IMR-90 (cell line): ENCODE measurements around the gene SRD5A3. TPM values are rescaled to one million over a fixed set of nuclear protein-coding genes. Genes with fewer than 3 reads are reported as not detected.

Experiments
- ATAC-seq: fragments of 200-7000 bp; cut with Tn5 transposase; 2 replicates; pipeline ENCODE4 v1.9.1; 2020; ENCODE audit warnings: low read depth, mild to moderate bottlenecking, moderate library complexity
- BruUV-seq: library from RNA; stranded (reverse); fragments of 400-500 nt; replicated peaks from 2 replicates; lab custom pipeline; 2021; lab: Mats Ljungman, UMichigan
- CTCF ChIA-PET: fragments of 300-600 bp; formaldehyde crosslinking; extraction: SDS; loops from one replicate; lab custom pipeline; 2021; ENCODE audit warnings: antibody characterized with exemption; lab: Yijun Ruan, JAX
- POLR2A ChIA-PET: fragments of 300-600 bp; sonication (Branson Sonifier 250); formaldehyde crosslinking; loops from one replicate; lab custom pipeline; 2022; ENCODE audit warnings: antibody characterized with exemption; ENCODE audit not compliant: unreplicated experiment; lab: Charles Lee
- DNase-seq: peaks from one replicate; pipeline ENCODE4 v3.0.0; 2013
- H2AFZ ChIP-seq: replicated peaks from 2 replicates; pipeline ENCODE3; 2013; ENCODE audit warnings: low read length, mild to moderate bottlenecking; ENCODE audit not compliant: poor library complexity
- H2AK5ac ChIP-seq: 2 replicates; pipeline ENCODE4 v1.6.1; 2013; ENCODE audit warnings: low read depth, low read length, inconsistent platforms
- H2AK9ac ChIP-seq: replicated peaks from 2 replicates; pipeline ENCODE3; 2013; ENCODE audit warnings: mild to moderate bottlenecking, low read depth, low read length, moderate library complexity; ENCODE audit not compliant: poor library complexity
- H2BK120ac ChIP-seq: 2 replicates; pipeline ENCODE4 v1.6.1; 2013; ENCODE audit warnings: low read depth, low read length, inconsistent platforms
- H2BK15ac ChIP-seq: 3 replicates; pipeline ENCODE4 v1.6.1; 2013; ENCODE audit warnings: low read depth, low read length, inconsistent platforms
- H2BK20ac ChIP-seq: 2 replicates; pipeline ENCODE4 v1.6.1; 2013; ENCODE audit warnings: low read depth, mild to moderate bottlenecking, inconsistent platforms, low read length, moderate library complexity
- H2BK5ac ChIP-seq: 2 replicates; pipeline ENCODE4 v1.6.1; 2013; ENCODE audit warnings: mild to moderate bottlenecking, low read depth, low read length, inconsistent platforms; ENCODE audit not compliant: poor library complexity, severe bottlenecking
- H3K14ac ChIP-seq: replicated peaks from 2 replicates; pipeline ENCODE4 v1.6.1; 2013; ENCODE audit warnings: low read depth, low read length, inconsistent platforms
- H3K18ac ChIP-seq: 2 replicates; pipeline ENCODE4 v1.6.1; 2013; ENCODE audit warnings: low read depth, low read length, control low read depth
- H3K23ac ChIP-seq: 2 replicates; pipeline ENCODE4 v1.6.1; 2013; ENCODE audit warnings: low read depth, low read length, inconsistent platforms
- H3K27ac ChIP-seq: 2 replicates; pipeline ENCODE4 v1.5.1; 2013; ENCODE audit warnings: mild to moderate bottlenecking, control low read depth, low read length; ENCODE audit not compliant: insufficient read depth
- H3K27me3 ChIP-seq: 2 replicates; pipeline ENCODE4 v1.6.1; 2013; ENCODE audit warnings: low read length; ENCODE audit not compliant: control insufficient read depth, insufficient read depth
- H3K36me3 ChIP-seq: 2 replicates; pipeline ENCODE4 v1.6.1; 2013; ENCODE audit warnings: low read length, mixed read lengths; ENCODE audit not compliant: control insufficient read depth, insufficient read depth
- H3K4ac ChIP-seq: 2 replicates; pipeline ENCODE4 v1.6.1; 2013; ENCODE audit warnings: low read depth, low read length, inconsistent platforms
- H3K4me1 ChIP-seq: 2 replicates; pipeline ENCODE4 v1.6.1; 2013; ENCODE audit warnings: low read length, mixed read lengths; ENCODE audit not compliant: control insufficient read depth, insufficient read depth
- H3K4me2 ChIP-seq: 2 replicates; pipeline ENCODE4 v1.6.1; 2013; ENCODE audit warnings: low read depth, mild to moderate bottlenecking, control low read depth, low read length, moderate library complexity
- H3K4me3 ChIP-seq: 2 replicates; pipeline ENCODE4 v1.5.1; 2013; ENCODE audit warnings: low read depth, mild to moderate bottlenecking, control low read depth, low read length, moderate library complexity; ENCODE audit not compliant: insufficient read depth
- H3K56ac ChIP-seq: 2 replicates; pipeline ENCODE4 v1.6.1; 2013; ENCODE audit warnings: low read length, inconsistent platforms; ENCODE audit not compliant: insufficient read depth; ENCODE audit errors: extremely low read depth
- H3K79me1 ChIP-seq, 2 experiments: 2 replicates each; pipeline ENCODE4 v1.6.1; 2013; ENCODE audit warnings: low read length in 2 of 2, inconsistent platforms in 1 of 2, low read depth in 1 of 2
- H3K9ac ChIP-seq: 2 replicates; pipeline ENCODE4 v1.6.1; 2013; ENCODE audit warnings: low read depth, low read length, control low read depth
- H3K9me1 ChIP-seq: 2 replicates; pipeline ENCODE4 v1.6.1; 2013; ENCODE audit warnings: low read length, inconsistent platforms; ENCODE audit not compliant: insufficient read depth
- H3K9me3 ChIP-seq: 2 replicates; pipeline ENCODE4 v1.6.1; 2013; ENCODE audit warnings: low read length; ENCODE audit not compliant: control insufficient read depth, insufficient read depth
- H4K20me1 ChIP-seq: 2 replicates; pipeline ENCODE4 v1.6.1; 2013; ENCODE audit warnings: low read length, inconsistent platforms; ENCODE audit not compliant: insufficient read depth
- H4K5ac ChIP-seq: 2 replicates; pipeline ENCODE4 v1.6.1; 2013; ENCODE audit warnings: mild to moderate bottlenecking, low read depth, low read length, control low read depth
- H4K8ac ChIP-seq, 2 experiments: 2 replicates each; pipeline ENCODE4 v1.6.1; 2013; ENCODE audit warnings: low read depth in 2 of 2, low read length in 2 of 2, control low read depth in 1 of 2, inconsistent platforms in 1 of 2
- H4K91ac ChIP-seq: 2 replicates; pipeline ENCODE4 v1.6.1; 2013; ENCODE audit warnings: low read depth, low read length, inconsistent platforms; ENCODE audit not compliant: insufficient read depth
- BHLHE40 ChIP-seq: fragments of 150-350 bp; IDR thresholded peaks from 2 replicates; pipeline ENCODE4 v1.6.1; 2016; ENCODE audit warnings: mild to moderate bottlenecking, low read depth, low read length
- CEBPB ChIP-seq: IDR thresholded peaks from 2 replicates; pipeline ENCODE4 v1.6.1; 2012; ENCODE audit warnings: low read depth, low read length, improper control_type of control experiment
- CHD1 ChIP-seq: IDR thresholded peaks from 2 replicates; pipeline ENCODE4 v1.6.1; 2012; ENCODE audit warnings: low read depth, low read length, improper control_type of control experiment
- FOS ChIP-seq: fragments of 150-350 bp; IDR thresholded peaks from 2 replicates; pipeline ENCODE4 v1.6.1; 2016; ENCODE audit warnings: low read depth, low read length
- MAFK ChIP-seq: IDR thresholded peaks from 2 replicates; pipeline ENCODE4 v1.6.1; 2012; ENCODE audit warnings: low read depth, low read length, improper control_type of control experiment
- MAZ ChIP-seq: IDR thresholded peaks from 2 replicates; pipeline ENCODE4 v1.6.1; 2012; ENCODE audit warnings: low read depth, mild to moderate bottlenecking, low read length, improper control_type of control experiment, moderate library complexity, borderline replicate concordance
- MXI1 ChIP-seq: IDR thresholded peaks from 2 replicates; pipeline ENCODE4 v1.6.1; 2012; ENCODE audit warnings: low read depth, mild to moderate bottlenecking, low read length, moderate library complexity, borderline replicate concordance
- NFE2L2 ChIP-seq: fragments of 150-350 bp; IDR thresholded peaks from 2 replicates; pipeline ENCODE4 v1.6.1; 2016; ENCODE audit warnings: low read depth, mild to moderate bottlenecking, low read length
- POLR2A ChIP-seq: IDR thresholded peaks from 2 replicates; pipeline ENCODE4 v1.6.1; 2012; ENCODE audit warnings: mild to moderate bottlenecking, low read depth, low read length
- RAD21 ChIP-seq: IDR thresholded peaks from 2 replicates; pipeline ENCODE4 v1.6.1; 2012; ENCODE audit warnings: low read length, improper control_type of control experiment
- RCOR1 ChIP-seq: IDR thresholded peaks from 2 replicates; pipeline ENCODE4 v1.6.1; 2012; ENCODE audit warnings: mild to moderate bottlenecking, low read length, improper control_type of control experiment; ENCODE audit not compliant: insufficient replicate concordance
- RFX5 ChIP-seq: IDR thresholded peaks from 2 replicates; pipeline ENCODE4 v1.8.0; 2012; ENCODE audit warnings: low read depth, mild to moderate bottlenecking, low read length, moderate library complexity
- SMC3 ChIP-seq: fragments of 150-350 bp; IDR thresholded peaks from 2 replicates; pipeline ENCODE4 v1.6.1; 2016; ENCODE audit warnings: low read depth, mild to moderate bottlenecking, antibody characterized with exemption, low read length, moderate library complexity
- dilution Hi-C: fragments of 300-500 bp; cut with HindIII; formaldehyde crosslinking; loops from one replicate; pipeline ENCODE4 v1.14.3; 2018; ENCODE audit warnings: low sequenced_read_pairs; ENCODE audit not compliant: unreplicated experiment
- in situ Hi-C: fragments of 300-500 bp; cut with MboI; formaldehyde crosslinking; loops from 3 replicates; pipeline ENCODE4 v1.14.3; 2019; ENCODE audit warnings: low sequenced_read_pairs, inconsistent platforms, mixed read lengths
- intact Hi-C: fragments of 100-400 bp; cut with micrococcal nuclease; formaldehyde crosslinking; loops from 2 replicates; pipeline ENCODE4 v1.10.0; 2022
- polyA plus RNA-seq, 3 experiments: library from polyadenylated mRNA; depleted of rRNA; stranded (reverse); fragments of >200 nt; gene quantifications; 2 replicates each; pipeline ENCODE4 v1.2.3, GENCODE V29; 2012; ENCODE audit warnings: low replicate concordance in 1 of 3
- total RNA-seq: library from RNA; depleted of rRNA; stranded (reverse); fragments of >200 nt; gene quantifications from 2 replicates; pipeline ENCODE4 v1.2.3, GENCODE V29; 2012
- TF ChIP-seq, protein P1 (sequence below): conservative IDR thresholded peaks from 2 replicates; pipeline ENCODE4 v1.5.1; 2012; ENCODE audit warnings: mild to moderate bottlenecking, low read depth, low read length, improper control_type of control experiment
- TF ChIP-seq, protein P2 (sequence below): fragments of 150-350 bp; IDR thresholded peaks from 2 replicates; pipeline ENCODE4 v1.6.1; 2016; ENCODE audit warnings: low read depth, mild to moderate bottlenecking, low read length, moderate library complexity, borderline replicate concordance
- TF ChIP-seq, protein P3 (sequence below): fragments of 150-350 bp; IDR thresholded peaks from 2 replicates; pipeline ENCODE4 v1.6.1; 2017; ENCODE audit warnings: mild to moderate bottlenecking, antibody characterized with exemption, low read length, low read depth

The SRD5A3 gene
- total and polyA plus RNA-seq, 2 of the 4 experiments (the other 2 are of a cell fraction): 5.6 to 6.8 TPM

DNA sequence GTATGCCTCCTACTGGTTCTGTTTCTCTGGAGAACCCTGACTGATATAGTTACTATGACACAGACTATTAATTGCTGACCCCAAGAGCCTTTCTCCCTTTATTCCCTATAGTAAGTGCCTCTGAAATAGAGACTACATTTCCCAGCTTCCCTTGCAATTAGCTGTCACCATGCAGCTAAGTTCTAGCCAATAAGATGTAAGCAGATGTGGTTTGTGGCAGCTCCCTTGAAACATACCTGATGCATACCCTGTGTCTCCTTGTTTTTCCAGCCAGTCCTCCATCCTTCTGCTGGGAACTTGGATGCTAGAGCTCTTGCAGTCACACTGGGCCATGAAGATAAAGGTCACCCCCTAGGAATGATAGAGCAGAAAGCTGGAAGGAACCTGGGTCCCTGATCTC is 40.0 kb downstream of the SRD5A3 start:
- TF ChIP-seq SMC3 (no peak), NFE2L2 (no peak), FOS (no peak), POLR2A (no peak), MXI1 (no peak), RAD21 (no peak), CHD1 (no peak), MAFK (no peak), MAZ (no peak), CEBPB (no peak), RCOR1 (no peak), RFX5 (no peak), BHLHE40 (no peak)
- TF ChIP-seq, protein P1, sequence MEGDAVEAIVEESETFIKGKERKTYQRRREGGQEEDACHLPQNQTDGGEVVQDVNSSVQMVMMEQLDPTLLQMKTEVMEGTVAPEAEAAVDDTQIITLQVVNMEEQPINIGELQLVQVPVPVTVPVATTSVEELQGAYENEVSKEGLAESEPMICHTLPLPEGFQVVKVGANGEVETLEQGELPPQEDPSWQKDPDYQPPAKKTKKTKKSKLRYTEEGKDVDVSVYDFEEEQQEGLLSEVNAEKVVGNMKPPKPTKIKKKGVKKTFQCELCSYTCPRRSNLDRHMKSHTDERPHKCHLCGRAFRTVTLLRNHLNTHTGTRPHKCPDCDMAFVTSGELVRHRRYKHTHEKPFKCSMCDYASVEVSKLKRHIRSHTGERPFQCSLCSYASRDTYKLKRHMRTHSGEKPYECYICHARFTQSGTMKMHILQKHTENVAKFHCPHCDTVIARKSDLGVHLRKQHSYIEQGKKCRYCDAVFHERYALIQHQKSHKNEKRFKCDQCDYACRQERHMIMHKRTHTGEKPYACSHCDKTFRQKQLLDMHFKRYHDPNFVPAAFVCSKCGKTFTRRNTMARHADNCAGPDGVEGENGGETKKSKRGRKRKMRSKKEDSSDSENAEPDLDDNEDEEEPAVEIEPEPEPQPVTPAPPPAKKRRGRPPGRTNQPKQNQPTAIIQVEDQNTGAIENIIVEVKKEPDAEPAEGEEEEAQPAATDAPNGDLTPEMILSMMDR: no peak
- TF ChIP-seq, protein P2, sequence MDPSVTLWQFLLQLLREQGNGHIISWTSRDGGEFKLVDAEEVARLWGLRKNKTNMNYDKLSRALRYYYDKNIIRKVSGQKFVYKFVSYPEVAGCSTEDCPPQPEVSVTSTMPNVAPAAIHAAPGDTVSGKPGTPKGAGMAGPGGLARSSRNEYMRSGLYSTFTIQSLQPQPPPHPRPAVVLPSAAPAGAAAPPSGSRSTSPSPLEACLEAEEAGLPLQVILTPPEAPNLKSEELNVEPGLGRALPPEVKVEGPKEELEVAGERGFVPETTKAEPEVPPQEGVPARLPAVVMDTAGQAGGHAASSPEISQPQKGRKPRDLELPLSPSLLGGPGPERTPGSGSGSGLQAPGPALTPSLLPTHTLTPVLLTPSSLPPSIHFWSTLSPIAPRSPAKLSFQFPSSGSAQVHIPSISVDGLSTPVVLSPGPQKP: no peak
- TF ChIP-seq, protein P3, sequence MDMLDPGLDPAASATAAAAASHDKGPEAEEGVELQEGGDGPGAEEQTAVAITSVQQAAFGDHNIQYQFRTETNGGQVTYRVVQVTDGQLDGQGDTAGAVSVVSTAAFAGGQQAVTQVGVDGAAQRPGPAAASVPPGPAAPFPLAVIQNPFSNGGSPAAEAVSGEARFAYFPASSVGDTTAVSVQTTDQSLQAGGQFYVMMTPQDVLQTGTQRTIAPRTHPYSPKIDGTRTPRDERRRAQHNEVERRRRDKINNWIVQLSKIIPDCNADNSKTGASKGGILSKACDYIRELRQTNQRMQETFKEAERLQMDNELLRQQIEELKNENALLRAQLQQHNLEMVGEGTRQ: no peak
- CTCF ChIA-PET: interaction anchor here (0.6 kb wide), 1 partner anchor 27 kb away, joined by 3 read pairs; no protein-coding TSS in a partner anchor

More for the DNA sequence above, 40.0 kb downstream of the SRD5A3 start:
- ATAC-seq: peak; percentile 86
- Histone ChIP-seq H3K79me1 (no peaks in the 10 kb centered on the region), H3K14ac (no peak overlapping the region), H2AK5ac (no peak overlapping the region), H2BK15ac (no peak overlapping the region), H3K56ac (no peak overlapping the region), H3K27me3 (no peaks in the 10 kb centered on the region), H3K9ac (no peak overlapping the region), H4K91ac (no peak overlapping the region), H4K8ac (no peak overlapping the region), H3K4me1 (peaks cover 4% of the 10 kb centered on the region; the same call in 1 of the 2 replicates), H3K4me3 (no peak overlapping the region), H4K5ac (no peak overlapping the region), H2AK9ac (no peak overlapping the region), H4K20me1 (no peaks in the 10 kb centered on the region), H3K9me3 (no peaks in the 10 kb centered on the region), H3K23ac (no peak overlapping the region), H2BK20ac (no peak overlapping the region), H3K4ac (no peak overlapping the region), H3K27ac (no peak overlapping the region), H3K18ac (no peak overlapping the region), H2BK120ac (no peak overlapping the region), H3K9me1 (no peaks in the 10 kb centered on the region; the same call in 1 of the 2 replicates), H2BK5ac (no peak overlapping the region), H3K4me2 (no peak overlapping the region), H2AFZ (peak overlapping the region; percentile 37), H3K36me3 (no peaks in the 10 kb centered on the region)
- dilution Hi-C loops: no loop called here
- in situ Hi-C loops: no loop called here
- DNase-seq: peak; percentile 50
- POLR2A ChIA-PET: no interaction called here
- no TSS peak for BruUV-seq
- intact Hi-C loops: no loop called here
